Endothelial cell of umbilical vein (primary cell): ENCODE data around the gene VASH2. TPM values are rescaled to one million over a fixed set of nuclear protein-coding genes. Genes with fewer than 3 reads are reported as not detected.

Experiments
- BruUV-seq: library from RNA; stranded (reverse); fragments of 400-500 nt; replicated peaks from 2 replicates; lab custom pipeline; 2021; lab: Mats Ljungman, UMichigan
- CTCF ChIA-PET: fragments of 300-600, 350-600 bp; sonication (Branson Sonifier 250); formaldehyde crosslinking; loops from one replicate; lab custom pipeline; 2021; ENCODE audit warnings: antibody characterized with exemption, inconsistent platforms; lab: Charles Lee
- POLR2A ChIA-PET: fragments of 300-600, 350-600 bp; sonication (Branson Sonifier 250); formaldehyde crosslinking; loops from one replicate; lab custom pipeline; 2021; ENCODE audit warnings: antibody characterized with exemption, inconsistent platforms; lab: Charles Lee
- DNase-seq: peaks from one replicate; pipeline ENCODE4 v3.0.0-alpha.2; 2011; ENCODE audit warnings: low read depth, low spot score
- FAIRE-seq: peaks from 2 replicates; lab custom pipeline; 2011; peaks lifted over from hg19 to GRCh38; lab: Jason Lieb, UNC
- H2AFZ ChIP-seq: 2 replicates; pipeline ENCODE4 v1.6.0; 2012; ENCODE audit warnings: low read depth, low read length, control low read depth, inconsistent platforms
- H3K27ac ChIP-seq: 2 replicates; pipeline ENCODE4 v1.5.1; 2011; ENCODE audit warnings: low read depth, mild to moderate bottlenecking, control low read depth, low read length, moderate library complexity; ENCODE audit not compliant: insufficient read depth
- H3K27me3 ChIP-seq, 2 experiments: 2 replicates each; pipeline versions ENCODE4 v1.6.0 to v1.6.1; 2011; ENCODE audit warnings: low read length in 2 of 2, mixed read lengths in 1 of 2; ENCODE audit not compliant: control insufficient read depth in 2 of 2, insufficient read depth in 2 of 2
- H3K36me3 ChIP-seq, 2 experiments: 2 replicates in 1 of 2; 3 replicates in 1 of 2; pipeline ENCODE4 v1.5.1; 2011; ENCODE audit warnings: low read length in 2 of 2, mild to moderate bottlenecking in 1 of 2, moderate library complexity in 1 of 2; ENCODE audit not compliant: control insufficient read depth in 2 of 2, insufficient read depth in 2 of 2; ENCODE audit errors: extremely low read depth in 1 of 2
- H3K4me1 ChIP-seq: 3 replicates; pipeline ENCODE4 v1.5.1; 2011; ENCODE audit warnings: mild to moderate bottlenecking, low read length; ENCODE audit not compliant: control insufficient read depth, insufficient read depth; ENCODE audit errors: extremely low read depth
- H3K4me2 ChIP-seq: 2 replicates; pipeline ENCODE4 v1.6.1; 2011; ENCODE audit warnings: low read length, control low read depth, mixed read lengths; ENCODE audit not compliant: insufficient read depth
- H3K4me3 ChIP-seq, 3 experiments: fragments of 200-600 bp in 1 of 3; sonication (generic), shearing (Covaris generic) in 1 of 3; replicated peaks in 1 of 3; 2 replicates each; pipeline ENCODE4 v1.5.1; 2011 to 2016; ENCODE audit warnings: control low read depth in 3 of 3, low read length in 3 of 3, mild to moderate bottlenecking in 2 of 3, inconsistent platforms in 1 of 3, low read depth in 1 of 3, moderate library complexity in 1 of 3; ENCODE audit not compliant: insufficient read depth in 1 of 3
- H3K79me2 ChIP-seq: 2 replicates; pipeline ENCODE4 v1.6.0; 2012; ENCODE audit warnings: low read length, inconsistent platforms; ENCODE audit not compliant: control insufficient read depth, insufficient read depth
- H3K9ac ChIP-seq: replicated peaks from 2 replicates; pipeline ENCODE3; 2011; ENCODE audit warnings: low read length, control low read depth; ENCODE audit not compliant: insufficient read depth; ENCODE audit errors: extremely low read depth
- H3K9me1 ChIP-seq: replicated peaks from 3 replicates; pipeline ENCODE4 v1.6.0; 2011; ENCODE audit warnings: mild to moderate bottlenecking, low read length; ENCODE audit not compliant: control insufficient read depth, insufficient read depth; ENCODE audit errors: extremely low read depth
- H3K9me3 ChIP-seq: replicated peaks from 2 replicates; pipeline ENCODE4 v1.5.1; 2012; ENCODE audit warnings: low read length, inconsistent platforms; ENCODE audit not compliant: control insufficient read depth, insufficient read depth
- H4K20me1 ChIP-seq: replicated peaks from 2 replicates; pipeline ENCODE3; 2011; ENCODE audit warnings: mild to moderate bottlenecking, low read length; ENCODE audit not compliant: control insufficient read depth, insufficient read depth; ENCODE audit errors: extremely low read depth
- CTCF ChIP-seq, 2 donors: IDR thresholded peaks; 1 replicate in 1 of 2; 2 replicates in 1 of 2; pipeline ENCODE4 v1.5.1; 2011; ENCODE audit warnings: low read length in 2 of 2, mild to moderate bottlenecking in 2 of 2, moderate library complexity in 2 of 2, control low read depth in 1 of 2, inconsistent platforms in 1 of 2, low read depth in 1 of 2; ENCODE audit not compliant: insufficient read depth in 1 of 2; ENCODE audit errors: extremely low read depth in 1 of 2
- EZH2 ChIP-seq: IDR thresholded peaks from 2 replicates; pipeline ENCODE4 v1.6.1; 2012; ENCODE audit warnings: borderline replicate concordance, low read depth, mild to moderate bottlenecking, moderate library complexity, low read length, inconsistent platforms; ENCODE audit not compliant: severe bottlenecking
- FOS ChIP-seq: IDR thresholded peaks from 2 replicates; pipeline ENCODE4 v1.6.1; 2011; ENCODE audit warnings: mild to moderate bottlenecking, low read length, moderate library complexity, borderline replicate concordance; ENCODE audit not compliant: insufficient read depth
- GATA2 ChIP-seq: IDR thresholded peaks from 2 replicates; pipeline ENCODE4 v1.7.0; 2011; ENCODE audit warnings: low read depth, mild to moderate bottlenecking, moderate library complexity, mixed read lengths, low read length; ENCODE audit not compliant: insufficient read length, insufficient read depth
- JUN ChIP-seq: IDR thresholded peaks from 2 replicates; pipeline ENCODE4 v1.6.1; 2011; ENCODE audit warnings: borderline replicate concordance, low read depth; ENCODE audit not compliant: insufficient read length, insufficient read depth
- MYC ChIP-seq: IDR thresholded peaks from one replicate; pipeline ENCODE4 v1.6.1; 2011; ENCODE audit warnings: mild to moderate bottlenecking, low read depth, low read length
- POLR2A ChIP-seq: IDR thresholded peaks from 2 replicates; pipeline ENCODE4 v1.6.1; 2012; ENCODE audit warnings: low read depth, mild to moderate bottlenecking, control low read depth, low read length
- POLR2AphosphoS5 ChIP-seq: IDR thresholded peaks from 2 replicates; pipeline ENCODE4 v1.6.1; 2012; ENCODE audit warnings: low read depth, mild to moderate bottlenecking, control low read depth, low read length, moderate library complexity; ENCODE audit not compliant: insufficient read depth
- dilution Hi-C: fragments of 300-500 bp; cut with MboI; formaldehyde crosslinking; loops from one replicate; pipeline ENCODE4 v1.15.0; 2019; ENCODE audit warnings: low sequenced_read_pairs; ENCODE audit not compliant: extremely low pct_ligation_motif_present
- intact Hi-C: fragments of 100-400 bp; cut with micrococcal nuclease; formaldehyde crosslinking; loops from one replicate; pipeline ENCODE4 v1.10.0; 2022
- polyA plus RNA-seq, 4 experiments: library from polyadenylated mRNA; depleted of rRNA in 3 of 4; stranded (reverse) in 3 of 4; unstranded in 1 of 4; fragments of >200 nt; gene quantifications; 2 replicates each; pipeline versions ENCODE4 v1.2.1 to v1.2.3, GENCODE V29; 2011 to 2012; ENCODE audit warnings: missing spikeins in 1 of 4
- total RNA-seq: library from RNA; stranded (reverse); gene quantifications from 2 replicates; pipeline ENCODE4 v1.2.3, GENCODE V29; 2021

VASH2 gene
- total and polyA plus RNA-seq, 2 donors (not counting 3 experiments of a cell fraction or from before 2014, with no cell fraction given): 0.70 to 2.9 TPM

GRCh38 chr1:213032651-213033050 lies 82.3 kb downstream of the VASH2 start:
- no peak overlapping the region for H3K9ac ChIP-seq
- no peaks in the 10 kb centered on the region for H3K4me1 ChIP-seq
- H3K9me1 ChIP-seq: no peaks in the 10 kb centered on the region
- TF ChIP-seq POLR2AphosphoS5 (no peak), MYC (no peak), EZH2 (no peak), GATA2 (no peak), FOS (no peak), CTCF (IDR thresholded peaks at IDR 0.05; ENCODE audit: extremely low read depth in 1 of 2, insufficient read depth in 1 of 2, low read depth in 1 of 2, low read length in 2 of 2) (no peak), JUN (no peak), POLR2A (no peak)
- peaks cover 6 to 8% of the 10 kb centered on the region in 2 experiments for H3K27me3 ChIP-seq
- H3K9me3 ChIP-seq: no peaks in the 10 kb centered on the region
- POLR2A ChIA-PET: no interaction called here
- no peaks in the 10 kb centered on the region for H4K20me1 ChIP-seq
- no peaks in the 10 kb centered on the region for H3K36me3 ChIP-seq
- H3K4me3 ChIP-seq: no peak overlapping the region
- no peak overlapping the region for H3K27ac ChIP-seq
- no peak overlapping the region for H2AFZ ChIP-seq
- no peaks in the 10 kb centered on the region for H3K79me2 ChIP-seq
- DNase-seq: no peak
- intact Hi-C loops (no loop called here), dilution Hi-C loops (no loop called here)
- CTCF ChIA-PET: interaction anchor here (1.4 kb wide), 1 partner anchor 12 kb away, joined by 6 read pairs; no protein-coding TSS in a partner anchor
- no TSS peak for BruUV-seq
- no peak overlapping the region for H3K4me2 ChIP-seq
- FAIRE-seq: no peak
